Upper lobe of right lung (tissue), 1 donor: ENCODE results near the gene PEX11A. TPM values are rescaled to one million over a fixed set of nuclear protein-coding genes. Genes with fewer than 3 reads are reported as not detected.

ENCODE experiments used
- ATAC-seq: fragments of 200-7000 bp; cut with Tn5 transposase; one replicate; pipeline ENCODE4 v1.9.1; 2020; ENCODE audit warnings: mild to moderate bottlenecking, moderate library complexity
- DNase-seq: peaks from one replicate; pipeline ENCODE4 v3.0.0-alpha.2; 2020
- H3K27ac ChIP-seq: fragments of 200-600 bp; one replicate; pipeline ENCODE4 v1.8.0; 2022
- H3K27me3 ChIP-seq: fragments of 200-600 bp; one replicate; pipeline ENCODE4 v1.8.0; 2022; ENCODE audit warnings: mild to moderate bottlenecking
- H3K36me3 ChIP-seq: fragments of 200-600 bp; one replicate; pipeline ENCODE4 v1.8.0; 2022
- H3K4me1 ChIP-seq: fragments of 200-600 bp; one replicate; pipeline ENCODE4 v1.8.0; 2022
- H3K4me3 ChIP-seq: fragments of 200-600 bp; one replicate; pipeline ENCODE4 v1.8.0; 2022; ENCODE audit warnings: mild to moderate bottlenecking
- H3K9me3 ChIP-seq: fragments of 200-600 bp; one replicate; pipeline ENCODE4 v1.8.0; 2022
- intact Hi-C: fragments of 100-400 bp; cut with DNase I; formaldehyde crosslinking; loops from one replicate; pipeline ENCODE4 v1.11.0; 2022
- long read RNA-seq: library from polyadenylated mRNA; unstranded; transcript quantifications from one replicate; pipeline ENCODE4 v2.0.0, GENCODE V29; 2021
- total RNA-seq: library from RNA; stranded (reverse); fragmentation: NEBNext Ultra II Directional; extraction: Animal tissue kit (Norgen Biotek cat#: 25700); gene quantifications from one replicate; pipeline ENCODE4 v1.2.1, GENCODE V29; 2021
- TF ChIP-seq, protein P1 (sequence below): fragments of 200-600 bp; IDR thresholded peaks from one replicate; pipeline ENCODE4 v1.8.0; 2022; ENCODE audit warnings: antibody characterized with exemption
- donor health status: DM: no; HTN: yes; CAD: no; lungs with severe emphysema.

The PEX11A gene, protein sequence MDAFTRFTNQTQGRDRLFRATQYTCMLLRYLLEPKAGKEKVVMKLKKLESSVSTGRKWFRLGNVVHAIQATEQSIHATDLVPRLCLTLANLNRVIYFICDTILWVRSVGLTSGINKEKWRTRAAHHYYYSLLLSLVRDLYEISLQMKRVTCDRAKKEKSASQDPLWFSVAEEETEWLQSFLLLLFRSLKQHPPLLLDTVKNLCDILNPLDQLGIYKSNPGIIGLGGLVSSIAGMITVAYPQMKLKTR
- 9.1 TPM for total RNA-seq
- long read RNA-seq, transcript PEX11A-203 (2 exons, 905 nt), result minor isoform, 5 of 21 reads
- long read RNA-seq, transcript PEX11A-201 (3 exons, 2,740 nt), result major isoform, 14 of 21 reads
- long read RNA-seq, partial matches to known transcripts, result 0 of 21 reads
- long read RNA-seq, other reads (novel, unspliced or antisense), result 0 of 21 reads

DNA sequence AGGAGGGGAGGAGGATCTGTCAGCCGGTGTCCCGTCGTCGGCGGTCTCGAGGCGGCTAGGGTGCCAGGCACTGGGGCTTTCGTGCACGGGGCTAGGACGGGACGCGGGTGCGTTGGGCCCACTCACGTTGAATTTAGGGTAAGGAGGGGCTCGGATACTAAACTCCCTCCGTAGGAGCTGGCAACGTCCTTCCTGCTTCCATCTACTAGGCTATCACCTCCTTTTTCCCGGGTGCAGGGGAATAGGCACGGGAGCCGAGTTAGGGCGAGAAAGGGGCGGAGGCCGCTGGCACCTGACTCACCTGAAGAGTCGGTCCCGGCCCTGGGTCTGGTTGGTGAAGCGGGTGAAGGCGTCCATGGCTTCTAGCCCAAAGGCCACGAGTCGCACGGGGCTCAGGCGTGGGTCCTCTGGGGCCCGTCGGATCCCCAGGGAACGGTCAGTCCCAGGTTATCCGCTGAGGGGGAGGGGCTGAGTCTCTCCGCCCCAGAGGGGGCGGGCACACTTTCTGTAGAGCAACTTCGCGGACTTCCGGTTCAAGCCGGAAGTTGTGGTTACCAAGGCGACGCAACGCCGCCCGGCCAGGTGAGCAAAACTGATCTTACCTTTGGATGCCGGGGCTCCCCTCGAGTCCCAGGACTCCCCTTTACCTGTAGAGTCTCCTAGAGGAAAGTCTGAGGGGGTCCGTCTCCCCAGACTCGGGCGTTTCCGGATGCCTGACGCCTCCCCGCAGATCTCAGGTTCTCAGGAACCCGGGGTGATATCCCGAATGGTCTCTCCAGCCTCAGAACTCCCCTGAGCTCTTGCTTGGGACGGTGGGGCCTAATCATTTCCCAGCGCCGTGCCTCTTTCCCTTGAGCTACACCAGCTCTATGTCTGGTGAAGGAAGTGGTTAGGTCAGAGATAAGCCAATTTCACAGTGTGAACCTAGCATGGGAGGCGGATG is at the start of gene PEX11A, which contains the start of gene WDR93:
Gene PEX11A (minus strand): TSS at position 479 of the 943 bp plus-strand sequence. CDS start 122 bp downstream, at position 357.
Gene WDR93 (plus strand): TSS at position 536 of the 943 bp plus-strand sequence. CDS start 10,936 bp downstream, outside the sequence.
- Histone ChIP-seq H3K27me3 (no peaks in the 10 kb centered on the region), H3K4me3 (peak within 1 kb of the TSS; percentile 85), H3K9me3 (no peaks in the 10 kb centered on the region), H3K36me3 (no peaks in the 10 kb centered on the region), H3K27ac (peak within 1 kb of the TSS; percentile 70), H3K4me1 (peaks cover 8% of the 10 kb centered on the region)
- DNase-seq, result peak; percentile 93
- intact Hi-C loops, result no loop called here
- peak; percentile 98 for ATAC-seq
- TF ChIP-seq, protein P1, sequence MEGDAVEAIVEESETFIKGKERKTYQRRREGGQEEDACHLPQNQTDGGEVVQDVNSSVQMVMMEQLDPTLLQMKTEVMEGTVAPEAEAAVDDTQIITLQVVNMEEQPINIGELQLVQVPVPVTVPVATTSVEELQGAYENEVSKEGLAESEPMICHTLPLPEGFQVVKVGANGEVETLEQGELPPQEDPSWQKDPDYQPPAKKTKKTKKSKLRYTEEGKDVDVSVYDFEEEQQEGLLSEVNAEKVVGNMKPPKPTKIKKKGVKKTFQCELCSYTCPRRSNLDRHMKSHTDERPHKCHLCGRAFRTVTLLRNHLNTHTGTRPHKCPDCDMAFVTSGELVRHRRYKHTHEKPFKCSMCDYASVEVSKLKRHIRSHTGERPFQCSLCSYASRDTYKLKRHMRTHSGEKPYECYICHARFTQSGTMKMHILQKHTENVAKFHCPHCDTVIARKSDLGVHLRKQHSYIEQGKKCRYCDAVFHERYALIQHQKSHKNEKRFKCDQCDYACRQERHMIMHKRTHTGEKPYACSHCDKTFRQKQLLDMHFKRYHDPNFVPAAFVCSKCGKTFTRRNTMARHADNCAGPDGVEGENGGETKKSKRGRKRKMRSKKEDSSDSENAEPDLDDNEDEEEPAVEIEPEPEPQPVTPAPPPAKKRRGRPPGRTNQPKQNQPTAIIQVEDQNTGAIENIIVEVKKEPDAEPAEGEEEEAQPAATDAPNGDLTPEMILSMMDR, result no peak

DNA sequence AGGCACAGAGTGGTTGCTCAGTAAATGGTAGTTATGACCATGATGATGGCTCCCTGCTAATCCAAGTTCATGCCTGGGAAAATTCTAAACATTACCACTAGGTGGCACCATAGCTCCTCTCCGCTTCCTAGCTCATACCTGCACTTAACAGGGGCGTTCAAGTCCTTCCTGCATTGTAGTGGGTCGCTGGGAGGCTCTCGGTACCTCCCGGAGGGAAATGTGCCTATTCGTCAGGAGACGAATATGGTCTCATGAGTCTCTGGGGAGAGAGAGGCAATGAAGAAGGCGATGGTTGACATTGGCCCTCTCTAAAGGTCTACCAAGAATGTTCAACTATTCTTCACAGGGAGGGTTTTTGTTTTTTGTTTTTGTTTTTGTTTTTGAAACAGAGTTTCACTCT is 49.6 kb upstream of the PEX11A start:
- Histone ChIP-seq H3K4me3 (no peak overlapping the region), H3K36me3 (no peaks in the 10 kb centered on the region), H3K9me3 (no peaks in the 10 kb centered on the region), H3K4me1 (no peaks in the 10 kb centered on the region), H3K27me3 (peaks cover 3% of the 10 kb centered on the region), H3K27ac (no peak overlapping the region)
- DNase-seq (no peak), ATAC-seq (peak; percentile 91)
- TF ChIP-seq, protein P1, result peak; percentile 94
- intact Hi-C loops, result no loop called here

DNA sequence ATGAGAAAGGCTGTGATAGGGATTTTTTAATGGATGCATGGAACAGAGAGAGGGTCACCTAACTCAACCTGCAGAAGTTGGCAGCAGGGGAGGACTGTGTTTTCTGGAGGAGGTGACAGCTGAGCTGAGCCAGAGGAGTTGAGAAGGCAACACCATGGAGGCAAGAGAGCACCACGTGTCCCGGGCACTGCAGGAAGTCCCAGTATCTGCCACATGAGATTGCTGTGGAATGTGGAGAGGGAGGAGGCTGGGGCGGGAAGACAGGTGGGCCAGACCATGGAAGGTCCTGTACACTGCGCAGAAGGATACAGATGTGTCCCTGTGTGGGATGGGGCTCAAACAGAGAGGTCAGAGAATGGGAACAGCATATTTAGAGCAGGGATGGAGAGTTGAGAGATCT is 45.2 kb upstream of the PEX11A start:
- no peaks in the 10 kb centered on the region for H3K36me3 ChIP-seq
- H3K27ac ChIP-seq, result no peak overlapping the region
- DNase-seq (no peak), ATAC-seq (no peak)
- no peaks in the 10 kb centered on the region for H3K4me1 ChIP-seq
- H3K4me3 ChIP-seq, result no peak overlapping the region
- H3K9me3 ChIP-seq, result no peaks in the 10 kb centered on the region
- intact Hi-C loops, result no loop called here
- TF ChIP-seq, protein P1, result no peak
- H3K27me3 ChIP-seq, result peaks cover 6% of the 10 kb centered on the region

DNA sequence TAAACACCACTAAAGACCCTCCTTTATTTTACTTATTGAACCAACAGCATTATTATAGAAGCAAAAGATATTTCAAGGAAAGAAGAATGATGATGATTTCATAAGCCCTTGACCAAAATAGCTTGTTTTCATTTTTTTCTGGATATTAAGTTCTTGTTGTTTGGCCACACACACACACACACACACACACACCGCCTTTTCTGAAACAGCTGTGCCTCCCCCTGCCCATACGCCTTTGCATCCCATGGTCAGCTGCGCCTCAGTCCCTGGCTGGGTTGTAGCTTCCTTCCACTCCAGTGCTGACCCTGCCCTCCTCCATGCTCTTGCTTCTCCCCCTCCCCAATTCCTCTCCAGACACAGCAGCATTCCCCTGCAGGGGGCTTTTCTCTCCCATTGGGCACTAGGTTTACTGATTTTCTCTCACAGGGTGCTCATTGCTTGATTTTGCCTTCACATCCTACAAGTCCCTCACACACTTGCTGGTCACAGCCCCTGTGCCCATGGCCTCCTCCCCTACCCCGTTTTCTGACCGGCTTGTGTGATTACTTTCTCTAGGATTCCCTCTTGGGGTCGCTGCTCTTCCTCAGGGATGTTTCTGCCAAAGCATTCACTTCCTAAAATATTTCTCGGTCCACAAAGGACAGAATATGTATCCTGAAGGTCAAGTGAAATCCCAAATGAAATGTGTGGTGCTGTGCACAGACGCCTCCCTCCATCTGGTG is 42.1 kb upstream of the PEX11A start:
- Histone ChIP-seq H3K36me3 (no peaks in the 10 kb centered on the region), H3K27me3 (peaks cover 6% of the 10 kb centered on the region), H3K27ac (no peak overlapping the region), H3K9me3 (no peaks in the 10 kb centered on the region), H3K4me1 (no peaks in the 10 kb centered on the region), H3K4me3 (no peak overlapping the region)
- intact Hi-C loops, result no loop called here
- TF ChIP-seq, protein P1, result no peak
- DNase-seq (no peak), ATAC-seq (no peak)

DNA sequence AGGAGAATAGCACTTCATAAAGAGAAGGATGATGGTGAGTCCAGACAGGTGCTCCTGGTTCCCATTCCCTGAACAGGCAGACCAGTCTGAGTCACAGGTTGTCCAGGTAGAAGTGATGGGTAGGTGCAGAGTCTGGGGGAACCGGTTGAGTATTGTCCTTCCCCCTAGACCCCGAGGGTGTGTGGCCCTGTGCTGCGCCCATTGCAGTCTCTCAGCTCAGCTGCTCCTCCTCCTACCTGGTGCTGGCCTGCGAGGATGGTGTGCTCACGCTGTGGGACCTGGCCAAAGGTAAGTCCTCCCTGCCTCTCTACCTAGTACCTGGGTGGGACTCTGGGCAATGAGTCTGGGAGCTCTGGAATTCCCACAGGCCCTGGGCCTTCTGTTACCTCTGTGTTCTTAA is 40.7 kb upstream of the PEX11A start:
- Histone ChIP-seq H3K27me3 (peaks cover 6% of the 10 kb centered on the region), H3K9me3 (no peaks in the 10 kb centered on the region), H3K4me3 (no peak overlapping the region), H3K27ac (no peak overlapping the region), H3K4me1 (no peaks in the 10 kb centered on the region), H3K36me3 (no peaks in the 10 kb centered on the region)
- DNase-seq, result no peak
- peak; percentile 17 for ATAC-seq
- TF ChIP-seq, protein P1, result no peak
- intact Hi-C loops, result no loop called here
